GM23248 (cell line): ENCODE results near the gene SMCO4. TPM values are rescaled to one million over a fixed set of nuclear protein-coding genes. Genes with fewer than 3 reads are reported as not detected.
A peak's percentile ranks its signal among the peaks of the same experiment; 100 is the strongest.

ENCODE experiments used
- DNase-seq: peaks from one replicate; pipeline ENCODE4 v3.0.0-alpha.2; 2015
- H2AFZ ChIP-seq: fragments of 200-600 bp; sonication (generic); 2 replicates; pipeline ENCODE4 v1.6.1; 2016; ENCODE audit warnings: antibody characterized with exemption
- H3F3A ChIP-seq: fragments of 200-600 bp; sonication (generic); 2 replicates; pipeline ENCODE4 v1.6.1; 2016; ENCODE audit warnings: mild to moderate bottlenecking, antibody characterized with exemption, mixed run types; ENCODE audit not compliant: insufficient read depth
- H3K27ac ChIP-seq: fragments of 200-600 bp; sonication (generic); 2 replicates; pipeline ENCODE4 v1.5.1; 2016; ENCODE audit warnings: mild to moderate bottlenecking
- H3K27me3 ChIP-seq: fragments of 200-600 bp; sonication (generic); replicated peaks from 2 replicates; pipeline ENCODE4 v1.6.1; 2016; ENCODE audit warnings: mild to moderate bottlenecking; ENCODE audit not compliant: insufficient read depth
- H3K36me3 ChIP-seq: fragments of 200-600 bp; sonication (generic); 2 replicates; pipeline ENCODE4 v1.6.1; 2016; ENCODE audit warnings: low read depth, mild to moderate bottlenecking
- H3K4me1 ChIP-seq: fragments of 200-600 bp; sonication (generic); 2 replicates; pipeline ENCODE4 v1.6.1; 2016; ENCODE audit warnings: mild to moderate bottlenecking; ENCODE audit not compliant: insufficient read depth
- H3K4me2 ChIP-seq: fragments of 200-600 bp; sonication (generic); one replicate; pipeline ENCODE4 v1.6.1; 2016; ENCODE audit warnings: mild to moderate bottlenecking; ENCODE audit not compliant: unreplicated experiment
- H3K4me3 ChIP-seq: fragments of 200-600 bp; sonication (generic); 2 replicates; pipeline ENCODE4 v1.5.1; 2016; ENCODE audit warnings: mild to moderate bottlenecking
- H3K79me2 ChIP-seq: fragments of 200-600 bp; sonication (generic); 2 replicates; pipeline ENCODE4 v1.6.1; 2016; ENCODE audit warnings: mild to moderate bottlenecking; ENCODE audit not compliant: insufficient read depth
- H3K9ac ChIP-seq: fragments of 200-600 bp; sonication (generic); 2 replicates; pipeline ENCODE4 v1.6.1; 2016; ENCODE audit warnings: mild to moderate bottlenecking
- H3K9me2 ChIP-seq: fragments of 200-600 bp; sonication (generic); 2 replicates; pipeline ENCODE4 v1.6.1; 2016; ENCODE audit warnings: mixed run types, mild to moderate bottlenecking, moderate library complexity; ENCODE audit not compliant: insufficient read depth
- H3K9me3 ChIP-seq: fragments of 200-600 bp; sonication (generic); one replicate; pipeline ENCODE4 v1.6.1; 2017; ENCODE audit warnings: low read depth
- H4K20me1 ChIP-seq: fragments of 200-600 bp; sonication (generic); 2 replicates; pipeline ENCODE4 v1.6.0; 2016; ENCODE audit not compliant: insufficient read depth
- EZH2 ChIP-seq: fragments of 200-600 bp; sonication (generic); IDR thresholded peaks from 2 replicates; pipeline ENCODE4 v1.6.1; 2018; ENCODE audit warnings: antibody characterized with exemption, mild to moderate bottlenecking; ENCODE audit not compliant: insufficient read depth, poor library complexity, severe bottlenecking
- EZH2phosphoT487 ChIP-seq: fragments of 200-600 bp; sonication (generic); IDR thresholded peaks from 2 replicates; pipeline ENCODE4 v1.6.1; 2018; ENCODE audit warnings: antibody characterized with exemption, moderate library complexity, mild to moderate bottlenecking, low read depth; ENCODE audit not compliant: insufficient read depth
- WGBS, 2 experiments: methylation state at CpG; one replicate each; pipeline ENCODE4 v1.1.6; 2015 to 2017; ENCODE audit warnings: low lambda C conversion rate in 2 of 2, low coverage in 1 of 2; ENCODE audit errors: missing lambda C conversion rate in 2 of 2; 5-methylcytosine and 5-hydroxymethylcytosine counted together
- in situ Hi-C: fragments of 300-500 bp; cut with MboI; formaldehyde crosslinking; loops from 2 replicates; pipeline ENCODE4 v1.15.0; 2020
- polyA plus RNA-seq: library from polyadenylated mRNA; unstranded; fragments of >200 nt; fragmentation: Nextera tagmentation; extraction: Ambion mirVana; gene quantifications from 2 replicates; pipeline ENCODE4 v1.2.1, GENCODE V29; 2016
- total RNA-seq: library from RNA; depleted of rRNA; stranded (reverse); fragments of >200 nt; shearing (Covaris generic); gene quantifications from 2 replicates; pipeline ENCODE4 v1.2.3, GENCODE V29; 2014

SMCO4 gene
- total and polyA plus RNA-seq, 2 experiments from 2014 or later = 12.9 to 21.1 TPM

DNA sequence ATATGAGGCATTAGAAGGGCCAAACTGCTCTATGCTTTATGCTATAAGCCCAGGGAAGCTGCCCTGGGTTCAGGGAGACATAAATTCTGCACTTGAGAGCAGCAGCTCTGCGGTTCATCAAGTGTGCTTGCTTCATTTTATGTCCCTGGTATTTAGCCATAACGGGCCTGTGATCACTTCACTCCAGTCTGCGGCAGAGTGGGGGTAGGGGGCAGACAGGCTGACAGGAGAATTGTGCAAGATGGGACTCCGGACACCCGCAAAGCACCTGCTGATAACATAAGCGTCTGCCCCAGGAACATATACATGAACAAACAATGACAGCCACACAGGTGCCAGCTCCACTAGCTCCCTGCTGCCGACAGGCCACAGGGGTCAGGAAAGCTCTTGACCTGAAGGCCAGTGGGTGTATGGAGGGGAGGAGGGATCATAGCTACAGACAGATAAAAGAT is 56.1 kb downstream of the SMCO4 start:
- Histone ChIP-seq H3K9ac (no peak overlapping the region), H3K27ac (no peak overlapping the region), H3K4me2 (no peak overlapping the region), H3K4me3 (no peak overlapping the region), H3K36me3 (no peaks in the 10 kb centered on the region), H4K20me1 (no peaks in the 10 kb centered on the region), H3K9me2 (no peaks in the 10 kb centered on the region), H3K27me3 (no peaks in the 10 kb centered on the region), H3K4me1 (no peaks in the 10 kb centered on the region), H3F3A (no peaks in the 10 kb centered on the region), H3K9me3 (no peaks in the 10 kb centered on the region), H3K79me2 (no peaks in the 10 kb centered on the region), H2AFZ (no peak overlapping the region)
- whole genome bisulfite sequencing, 2 experiments = 46 to 47% methylated on average over 7 of the region's 7 CpGs
- TF ChIP-seq EZH2phosphoT487 = no peak
- TF ChIP-seq EZH2 = no peak
- in situ Hi-C loops = no loop called here
- DNase-seq = no peak

DNA sequence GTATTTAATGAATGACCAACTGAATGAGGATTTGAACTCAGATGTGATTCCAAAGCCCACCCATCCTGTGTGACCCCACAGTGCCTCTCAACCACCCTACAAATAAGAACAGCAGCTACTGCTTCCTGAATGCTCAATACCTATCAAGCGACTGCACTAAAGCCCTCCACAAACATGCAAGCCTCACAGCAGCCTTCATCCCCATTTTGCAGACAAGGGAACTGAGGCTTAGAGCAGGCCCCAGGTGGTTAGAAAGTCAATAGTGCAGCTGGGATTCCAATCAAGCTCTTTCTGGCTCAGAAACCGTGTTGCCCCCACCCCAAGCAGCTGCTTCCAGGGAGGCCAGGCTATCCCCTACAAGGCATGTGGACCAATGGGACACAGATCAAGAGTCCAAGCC is 57.2 kb downstream of the SMCO4 start:
- H3K9me3 ChIP-seq = no peaks in the 10 kb centered on the region

GRCh38 chr11:93484716-93485115 is 58.5 kb downstream of the SMCO4 start:
- H3K4me2 ChIP-seq = no peak overlapping the region
- DNase-seq = peak; percentile 19
- H3F3A ChIP-seq = no peaks in the 10 kb centered on the region
- no peak for TF ChIP-seq EZH2phosphoT487
- no peak for TF ChIP-seq EZH2
- no peaks in the 10 kb centered on the region for H4K20me1 ChIP-seq
- no peaks in the 10 kb centered on the region for H3K36me3 ChIP-seq
- no peaks in the 10 kb centered on the region for H3K27me3 ChIP-seq
- no peak overlapping the region for H3K27ac ChIP-seq
- H3K4me1 ChIP-seq = no peaks in the 10 kb centered on the region
- in situ Hi-C loops = no loop called here
- no peak overlapping the region for H3K9ac ChIP-seq
- H3K9me2 ChIP-seq = no peaks in the 10 kb centered on the region
- H2AFZ ChIP-seq = no peak overlapping the region
- H3K79me2 ChIP-seq = no peaks in the 10 kb centered on the region
- H3K9me3 ChIP-seq = no peaks in the 10 kb centered on the region
- 32 to 35% methylated on average over 3 of the region's 3 CpGs for WGBS, 2 experiments
- no peak overlapping the region for H3K4me3 ChIP-seq

More for the DNA sequence above, 57.2 kb downstream of the SMCO4 start:
- H3K36me3 ChIP-seq = no peaks in the 10 kb centered on the region
- no peaks in the 10 kb centered on the region for H3K4me1 ChIP-seq
- H3K27me3 ChIP-seq = no peaks in the 10 kb centered on the region
- H3K4me3 ChIP-seq = no peak overlapping the region
- in situ Hi-C loops = no loop called here
- no peaks in the 10 kb centered on the region for H3F3A ChIP-seq
- H2AFZ ChIP-seq = no peak overlapping the region
- H3K9me2 ChIP-seq = no peaks in the 10 kb centered on the region
- no peak for DNase-seq
- no peaks in the 10 kb centered on the region for H3K79me2 ChIP-seq
- 74 to 81% methylated on average over 2 of the region's 2 CpGs for WGBS, 2 experiments
- H3K9ac ChIP-seq = no peak overlapping the region
- H4K20me1 ChIP-seq = no peaks in the 10 kb centered on the region
- H3K4me2 ChIP-seq = no peak overlapping the region
- TF ChIP-seq EZH2 = no peak
- TF ChIP-seq EZH2phosphoT487 = no peak
- H3K27ac ChIP-seq = no peak overlapping the region

GRCh38 chr11:93482556-93482955 is 60.6 kb downstream of the SMCO4 start:
- no peaks in the 10 kb centered on the region for H3K36me3 ChIP-seq
- no peak overlapping the region for H3K9ac ChIP-seq
- H3K9me3 ChIP-seq = no peaks in the 10 kb centered on the region
- WGBS, 2 experiments = 74 to 77% methylated on average over 10 of the region's 10 CpGs
- TF ChIP-seq EZH2phosphoT487 (no peak), EZH2 (no peak)
- no peak overlapping the region for H3K4me2 ChIP-seq
- no peak overlapping the region for H2AFZ ChIP-seq
- H3K9me2 ChIP-seq = no peaks in the 10 kb centered on the region
- H3K27ac ChIP-seq = no peak overlapping the region
- no peaks in the 10 kb centered on the region for H3K27me3 ChIP-seq
- no peak for DNase-seq
- H4K20me1 ChIP-seq = no peaks in the 10 kb centered on the region
- no peaks in the 10 kb centered on the region for H3K79me2 ChIP-seq
- H3F3A ChIP-seq = no peaks in the 10 kb centered on the region
- no peaks in the 10 kb centered on the region for H3K4me1 ChIP-seq
- H3K4me3 ChIP-seq = no peak overlapping the region
- in situ Hi-C loops = no loop called here

- Histone ChIP-seq H3K9me2 (no peaks in the 10 kb centered on the region), H3K9me3 (no peaks in the 10 kb centered on the region), H2AFZ (no peak overlapping the region), H3K27ac (no peak overlapping the region), H3K27me3 (no peaks in the 10 kb centered on the region), H3K9ac (no peak overlapping the region), H3F3A (no peaks in the 10 kb centered on the region), H3K4me1 (peaks cover 3% of the 10 kb centered on the region; the same call in 1 of the 2 replicates), H3K36me3 (no peaks in the 10 kb centered on the region), H3K4me3 (no peak overlapping the region), H4K20me1 (no peaks in the 10 kb centered on the region), H3K79me2 (no peaks in the 10 kb centered on the region), H3K4me2 (no peak overlapping the region)
- TF ChIP-seq EZH2 = no peak
- no peak for TF ChIP-seq EZH2phosphoT487
- WGBS, 2 experiments = 94 to 95% methylated on average over 6 of the region's 6 CpGs
- no peak for DNase-seq
- in situ Hi-C loops = no loop called here
Observed at GRCh38 chr11:93481696-93482095, 61.5 kb downstream of the SMCO4 start.
